ENCODE data around the gene FBRSL1.

FBRSL1 gene

GRCh38 chr12:132484183-132484890 lies 5.6 kb upstream of the FBRSL1 start:
- no peak for DNase-seq

GRCh38 chr12:132484891-132485441 lies 5.0 kb upstream of the FBRSL1 start:
- no peak for DNase-seq

GRCh38 chr12:132485619-132486018 lies 4.3 kb upstream of the FBRSL1 start:
- no peak for DNase-seq

GRCh38 chr12:132486168-132486567 lies 3.8 kb upstream of the FBRSL1 start:
- no peak for DNase-seq

GRCh38 chr12:132486576-132486975 lies 3.4 kb upstream of the FBRSL1 start:
- no peak for DNase-seq

GRCh38 chr12:132487311-132487741 lies 2.6 kb upstream of the FBRSL1 start:
- no peak for DNase-seq

DNA sequence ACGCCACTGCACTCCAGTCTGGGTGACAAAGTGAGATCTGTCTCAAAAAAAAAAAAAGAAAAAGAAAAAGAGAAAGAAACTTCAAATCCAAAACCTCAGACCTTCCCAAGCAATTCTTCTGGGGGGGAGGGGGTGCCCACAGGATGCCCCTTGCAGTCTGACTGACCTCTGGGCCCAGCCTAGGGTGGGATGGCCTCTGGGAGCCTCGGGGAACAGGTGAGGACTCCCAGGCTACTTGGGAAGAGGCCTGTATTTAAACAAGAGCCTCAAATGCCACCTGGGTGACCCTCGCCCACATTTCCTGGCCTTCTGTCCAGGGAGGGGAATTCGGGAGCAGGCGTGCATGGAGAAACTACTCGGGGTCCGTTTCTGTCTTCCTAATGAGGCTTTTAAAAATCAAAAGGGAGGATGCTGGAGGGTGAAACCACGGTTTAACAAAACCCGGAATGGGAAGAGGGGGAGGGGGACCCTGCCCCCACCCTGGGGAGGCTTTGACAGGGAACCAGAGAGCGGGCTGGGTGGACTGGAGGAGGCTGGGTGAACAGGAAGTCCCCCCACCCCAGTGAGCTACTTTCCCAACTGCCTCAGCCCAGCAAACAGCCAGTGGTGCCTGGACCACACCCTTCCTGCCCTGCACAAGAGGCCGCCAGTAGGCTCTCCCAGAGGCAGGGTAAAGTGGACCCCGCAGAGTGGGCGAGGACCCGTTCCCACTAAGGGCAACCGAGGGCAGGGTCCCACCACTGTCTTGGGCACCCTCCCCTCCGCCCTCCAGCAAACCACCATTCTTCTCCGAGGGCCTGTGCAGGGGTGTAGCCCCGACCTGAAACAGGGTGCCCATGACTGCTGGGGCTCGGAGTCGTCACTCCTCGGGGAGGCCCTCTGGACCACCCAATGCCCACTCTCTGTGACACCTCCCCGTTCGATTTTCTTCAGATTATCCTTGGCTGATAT lies 1.5 kb upstream of the FBRSL1 start:
- no peak for DNase-seq

GRCh38 chr12:132489078-132489601 lies 811 bp upstream of the FBRSL1 start:
- no peak for DNase-seq

- no peak for DNase-seq
Measured at GRCh38 chr12:132490422-132491137, 629 bp downstream of the FBRSL1 start.

- no peak for DNase-seq
Measured at GRCh38 chr12:132491138-132491663, 1.2 kb downstream of the FBRSL1 start.

GRCh38 chr12:132491761-132492378 lies 1.9 kb downstream of the FBRSL1 start:
- DNase-seq, result no peak

- DNase-seq, result no peak
Measured at GRCh38 chr12:132492522-132492921, 2.6 kb downstream of the FBRSL1 start.

- no peak for DNase-seq
Measured at GRCh38 chr12:132492951-132493350, 3.0 kb downstream of the FBRSL1 start.

- DNase-seq, result no peak
Measured at GRCh38 chr12:132493482-132494178, 3.7 kb downstream of the FBRSL1 start.

DNA sequence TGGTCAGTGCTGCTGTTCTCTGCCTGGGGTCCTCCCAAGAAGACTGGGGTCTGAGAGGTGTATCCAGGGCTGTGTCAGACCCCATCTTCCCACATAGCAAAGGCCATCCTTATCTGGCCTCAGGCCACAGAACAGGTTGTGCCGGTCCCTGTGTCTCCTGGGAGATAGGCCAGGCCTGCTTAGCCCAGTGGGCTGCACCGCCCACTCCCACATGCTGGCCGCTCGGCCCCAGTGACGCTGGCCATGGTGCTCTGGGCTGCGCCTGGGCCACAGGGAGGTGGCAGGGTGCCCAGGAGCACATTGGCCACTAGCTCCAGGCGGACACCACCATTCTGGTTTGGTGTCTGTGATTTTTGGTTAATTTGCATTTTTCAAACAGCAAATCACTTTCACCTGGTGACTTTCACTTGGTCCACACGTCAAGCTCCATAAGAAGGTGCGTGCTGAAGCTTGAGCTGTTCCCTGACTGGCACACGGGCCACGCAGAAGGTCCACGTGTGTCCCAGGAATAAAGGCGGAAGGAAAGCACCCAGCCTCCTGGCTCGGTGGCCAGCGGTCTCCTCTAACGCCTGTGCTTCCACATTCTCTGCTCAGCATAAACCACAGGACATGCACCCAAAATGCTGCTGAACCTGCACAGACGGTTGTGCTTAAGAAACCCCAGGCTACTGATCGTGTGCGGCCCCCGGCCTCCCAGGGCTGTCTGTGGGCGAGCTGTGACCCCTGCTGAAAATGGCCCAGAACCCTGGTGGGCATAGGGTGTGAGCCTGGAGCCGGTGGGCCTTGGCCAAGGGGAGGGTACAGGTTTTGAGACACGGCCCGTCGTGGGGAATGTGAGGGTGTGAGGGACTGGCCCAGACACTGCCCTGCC lies 4.6 kb downstream of the FBRSL1 start:
- DNase-seq, result no peak

DNA sequence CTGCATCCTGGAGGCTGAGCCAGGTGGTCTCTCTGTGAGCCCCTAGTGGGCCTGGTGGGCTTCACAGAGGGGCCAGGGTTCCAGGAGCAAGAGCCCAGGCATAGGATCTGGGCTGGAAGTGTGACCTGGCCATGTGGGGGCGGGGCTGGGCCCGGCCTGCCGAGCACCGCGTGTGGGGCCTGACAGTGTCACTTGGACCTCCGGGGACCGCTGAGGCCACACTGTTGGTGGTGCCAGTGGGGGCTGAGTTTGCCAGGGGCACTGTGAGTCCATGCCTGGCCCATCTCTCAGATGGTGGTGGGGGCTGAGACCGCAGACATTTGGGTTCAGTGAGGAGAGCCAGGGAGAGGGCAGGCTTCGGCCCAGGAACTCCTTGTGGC lies 5.2 kb downstream of the FBRSL1 start:
- no peak for DNase-seq

DNA sequence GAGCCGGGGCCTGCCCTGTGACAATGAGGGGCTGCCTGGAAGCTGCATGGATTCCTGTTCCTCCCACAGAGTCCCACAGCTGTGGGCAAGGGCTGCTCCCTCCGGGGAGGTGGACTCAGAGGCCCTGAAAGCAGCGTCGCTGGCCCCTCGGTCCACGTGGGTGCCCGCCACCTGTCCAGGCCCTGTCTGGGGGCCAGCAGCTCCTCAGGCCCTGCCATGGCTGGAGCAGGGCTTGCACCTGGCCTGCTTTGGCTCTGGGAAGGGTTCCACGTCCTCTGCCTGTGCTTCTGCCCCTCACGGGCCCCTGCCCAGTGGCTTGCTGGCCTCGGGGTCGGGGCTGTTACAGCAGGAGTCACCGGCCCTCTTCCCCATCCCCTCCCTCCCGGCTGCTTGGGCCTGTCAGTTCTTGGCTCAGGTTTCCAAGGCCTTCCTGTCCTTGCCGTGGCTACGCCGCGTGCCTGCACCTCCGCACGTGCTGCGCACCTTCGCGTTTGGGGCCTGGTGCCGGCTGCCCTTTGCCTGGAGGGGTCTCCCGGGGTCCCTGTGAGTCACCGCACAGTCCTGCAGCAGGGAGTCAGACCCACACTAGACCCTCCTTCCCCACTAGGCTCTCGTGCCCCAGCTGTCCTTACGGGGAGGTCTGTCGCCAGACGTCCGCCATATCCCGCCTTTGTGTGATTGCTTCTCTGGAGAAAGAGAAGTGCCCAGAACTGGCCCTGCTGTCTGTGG lies 5.8 kb downstream of the FBRSL1 start:
- DNase-seq, result no peak

- no peak for DNase-seq
Measured at GRCh38 chr12:132496358-132496669, 6.4 kb downstream of the FBRSL1 start.

DNA sequence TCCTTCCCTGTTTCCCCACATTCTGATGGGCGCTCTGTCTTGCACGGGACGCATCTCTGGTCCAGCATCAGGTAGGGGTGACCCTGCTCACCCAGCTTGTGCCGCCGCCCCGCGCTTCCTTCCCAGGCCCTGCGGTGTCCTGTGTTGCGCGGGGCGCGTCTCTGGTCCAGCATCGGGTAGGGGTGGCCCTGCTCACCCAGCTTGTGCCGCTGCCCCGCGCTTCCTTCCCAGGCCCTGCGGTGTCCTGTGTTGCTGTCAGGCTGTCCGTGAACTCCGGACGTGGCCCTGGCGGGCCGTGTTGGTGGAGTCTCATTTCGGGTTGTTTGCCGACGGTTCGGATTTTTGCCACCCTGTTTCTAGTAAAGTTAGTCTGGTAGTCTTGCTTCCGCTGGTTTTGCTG lies 6.8 kb downstream of the FBRSL1 start:
- DNase-seq, result no peak
